Motor neuron (in vitro differentiated cells): Measurements from ENCODE around the gene TMEM238. TPM values are rescaled to one million over a fixed set of nuclear protein-coding genes. Genes with fewer than 3 reads are reported as not detected.
A peak's percentile ranks its signal among the peaks of the same experiment; 100 is the strongest.

Experiments used
- ATAC-seq, 8 experiments: fragments of 200-7000 bp; cut with Tn5 transposase; replicated peaks in 6 of 8; 2 replicates each; pipeline ENCODE4 v1.8.0; 2021; ENCODE audit warnings: mild to moderate bottlenecking in 8 of 8, moderate library complexity in 8 of 8
- H3K27ac ChIP-seq, 2 donors: fragments of 250-450 bp; sonication (Bioruptor Pico); 2 replicates each; pipeline ENCODE4 v1.9.0; 2021; ENCODE audit warnings: antibody characterized with exemption in 2 of 2, mild to moderate bottlenecking in 2 of 2, moderate library complexity in 1 of 2
- H3K4me1 ChIP-seq, 2 donors: fragments of 250-450 bp; sonication (Bioruptor Pico); replicated peaks in 1 of 2; 2 replicates each; pipeline ENCODE4 v1.6.1; 2021; ENCODE audit warnings: antibody characterized with exemption in 2 of 2, mild to moderate bottlenecking in 2 of 2, moderate library complexity in 1 of 2
- H3K4me3 ChIP-seq, 5 donors: fragments of 250-450 bp; sonication (Bioruptor Pico); 2 replicates each; pipeline ENCODE4 v1.9.0; 2021; ENCODE audit warnings: antibody characterized with exemption in 5 of 5, mild to moderate bottlenecking in 5 of 5, moderate library complexity in 4 of 5
- WGBS, 10 experiments: fragments of 450-650 bp; shearing (Covaris generic); methylation state at CpG; one replicate each; pipeline ENCODE4 v1.0.0; 2022; 5-methylcytosine and 5-hydroxymethylcytosine counted together
- in situ Hi-C, 9 experiments: fragments of 400-800 bp; cut with MboI; loops; one replicate each; pipeline ENCODE4 v1.15.0; 2021; ENCODE audit warnings: low sequenced_read_pairs in 9 of 9, low pct_unique_long_range_greater_than_20kb in 2 of 9; ENCODE audit not compliant: unreplicated experiment in 9 of 9
- total RNA-seq, 8 experiments: library from RNA; unstranded; fragments of 300-600 nt; gene quantifications; 2 replicates each; pipeline versions ENCODE4 v1.2.3 to v1.2.4, GENCODE V29; 2022

The TMEM238 gene
- total RNA-seq, 8 experiments from 2014 or later, result 0.23 to 0.40 (median 0.25) TPM; not detected in 5

GRCh38 chr19:55384920-55385723, 1.0 kb upstream of the TMEM238 start:
- WGBS, 10 experiments, result 0 to 41% (median 5%) methylated on average over 1 to 28 of the region's 34 CpGs; no CpG with 5 or more reads in 1 of the 10 experiments
- H3K27ac ChIP-seq, result peak overlapping the region; percentile 50 to 86
- peak; percentile 72 to 88 (median 82) for ATAC-seq
- H3K4me1 ChIP-seq, result peaks cover 30 to 47% of the 10 kb centered on the region in 2 donors
- in situ Hi-C loops, result no loop called here
- peak overlapping the region; percentile 68 to 89 (median 76) for H3K4me3 ChIP-seq

DNA sequence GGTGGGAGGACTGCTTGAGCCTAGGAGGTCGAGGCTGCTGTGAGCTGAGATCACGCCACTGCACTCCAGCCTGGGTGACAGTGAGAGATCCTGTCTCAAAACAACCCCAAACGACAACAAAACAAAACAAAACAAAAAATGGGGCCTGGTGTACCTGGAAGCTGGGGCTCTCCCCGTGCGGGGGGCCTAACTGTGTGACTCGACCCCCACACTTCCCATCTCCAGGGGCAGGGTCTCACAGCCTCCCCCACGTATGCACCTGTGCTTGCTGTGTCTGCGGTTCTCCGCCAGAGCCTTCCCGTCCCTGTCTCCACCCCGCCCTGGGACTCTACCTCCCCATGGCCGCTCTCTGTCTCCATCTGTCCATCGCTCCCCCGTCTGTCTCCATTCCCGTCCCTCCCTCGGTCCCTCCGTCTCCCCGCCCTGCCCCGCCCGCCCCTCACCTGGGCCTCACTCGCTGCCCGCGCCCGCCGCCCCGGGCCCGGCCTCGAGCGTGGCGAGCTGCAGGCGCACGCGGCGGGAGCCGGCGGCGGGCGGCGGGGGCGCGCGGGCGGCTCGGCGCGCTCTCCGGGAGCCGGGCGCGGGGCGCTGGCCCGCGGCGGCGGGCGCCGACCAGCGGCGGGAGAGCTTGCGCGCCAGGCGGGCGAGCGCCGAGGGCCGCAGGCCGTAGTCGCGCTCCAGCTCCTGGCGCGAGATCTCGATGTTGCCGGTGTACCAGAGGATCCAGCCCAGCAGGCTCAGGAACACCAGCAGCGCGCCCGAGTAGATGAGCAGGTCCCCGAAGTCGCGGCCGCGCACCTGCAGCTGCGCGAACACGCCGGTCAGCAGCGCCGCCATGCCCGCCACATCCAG, 587 bp downstream of the TMEM238 start:
- Histone ChIP-seq H3K4me1 (peaks cover 36 to 51% of the 10 kb centered on the region in 2 donors), H3K4me3 (peak overlapping the region; percentile 19 to 39 (median 31)), H3K27ac (peak overlapping the region; percentile 63 to 71)
- WGBS, 10 experiments, result 0 to 60% (median 33%) methylated on average over 1 to 8 of the region's 88 CpGs; no CpG with 5 or more reads in 7 of the 10 experiments
- peak; percentile 9 to 49 (median 30) for ATAC-seq
- in situ Hi-C loops, result no loop called here

- no peak overlapping the region for H3K4me3 ChIP-seq
- no peak overlapping the region for H3K27ac ChIP-seq
- peaks cover 36 to 50% of the 10 kb centered on the region in 2 donors for H3K4me1 ChIP-seq
- WGBS, 10 experiments, result 70 to 100% (median 100%) methylated on average over 1 to 2 of the region's 3 CpGs; no CpG with 5 or more reads in 7 of the 10 experiments
- in situ Hi-C loops, result no loop called here
- no peak for ATAC-seq
Measured at GRCh38 chr19:55382522-55383054, 1.5 kb downstream of the TMEM238 start.

DNA sequence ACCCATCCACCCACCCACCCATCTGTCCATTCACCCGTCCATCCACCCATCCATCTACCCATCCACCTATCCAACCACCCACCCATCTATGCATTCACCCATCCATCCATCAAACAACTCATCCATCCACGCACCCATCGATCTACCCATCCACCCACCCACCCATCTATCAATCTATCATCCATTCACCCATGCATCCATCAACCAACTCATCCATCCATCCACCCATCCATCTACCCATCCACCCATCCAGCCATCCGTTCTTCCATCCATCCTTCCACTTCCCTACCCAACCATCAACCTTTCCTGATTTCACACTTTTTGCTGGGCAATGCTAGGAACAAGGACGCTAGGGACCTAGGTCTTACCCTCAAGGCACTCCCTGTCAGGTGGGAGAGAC, 2.1 kb downstream of the TMEM238 start:
- Histone ChIP-seq H3K27ac (no peak overlapping the region), H3K4me3 (no peak overlapping the region), H3K4me1 (peaks cover 33 to 48% of the 10 kb centered on the region in 2 donors)
- in situ Hi-C loops, result no loop called here
- ATAC-seq, result no peak
- 89 to 100% (median 100%) methylated on average over 1 to 4 of the region's 5 CpGs; no CpG with 5 or more reads in 2 of the 10 experiments for WGBS, 10 experiments

DNA sequence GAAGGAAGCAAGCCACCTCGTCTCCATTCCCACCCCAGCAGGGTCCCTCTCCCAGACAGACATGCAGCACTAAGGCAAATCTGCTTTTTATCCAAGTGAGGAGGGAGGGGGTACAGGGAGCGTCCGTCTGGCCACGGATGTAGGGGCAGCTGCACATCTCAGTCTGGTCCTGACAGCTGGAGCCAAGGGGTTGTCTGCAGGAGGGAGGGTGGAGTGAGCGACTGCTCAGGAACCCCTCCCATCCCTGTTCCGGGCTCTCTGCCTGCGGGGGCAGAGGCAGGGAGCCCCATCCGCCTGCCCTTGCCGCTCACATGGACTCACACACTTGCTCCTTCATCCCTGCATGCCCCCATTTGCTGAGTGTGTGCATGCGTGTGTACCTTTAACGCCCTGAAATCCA, 4.9 kb downstream of the TMEM238 start:
- 0 to 64% (median 53%) methylated on average over 1 to 7 of the region's 11 CpGs; no CpG with 5 or more reads in 4 of the 10 experiments for WGBS, 10 experiments
- no peak overlapping the region for H3K4me3 ChIP-seq
- peaks cover 34 to 48% of the 10 kb centered on the region in 2 donors for H3K4me1 ChIP-seq
- no peak overlapping the region for H3K27ac ChIP-seq
- no peak for ATAC-seq
- in situ Hi-C loops, result no loop called here

DNA sequence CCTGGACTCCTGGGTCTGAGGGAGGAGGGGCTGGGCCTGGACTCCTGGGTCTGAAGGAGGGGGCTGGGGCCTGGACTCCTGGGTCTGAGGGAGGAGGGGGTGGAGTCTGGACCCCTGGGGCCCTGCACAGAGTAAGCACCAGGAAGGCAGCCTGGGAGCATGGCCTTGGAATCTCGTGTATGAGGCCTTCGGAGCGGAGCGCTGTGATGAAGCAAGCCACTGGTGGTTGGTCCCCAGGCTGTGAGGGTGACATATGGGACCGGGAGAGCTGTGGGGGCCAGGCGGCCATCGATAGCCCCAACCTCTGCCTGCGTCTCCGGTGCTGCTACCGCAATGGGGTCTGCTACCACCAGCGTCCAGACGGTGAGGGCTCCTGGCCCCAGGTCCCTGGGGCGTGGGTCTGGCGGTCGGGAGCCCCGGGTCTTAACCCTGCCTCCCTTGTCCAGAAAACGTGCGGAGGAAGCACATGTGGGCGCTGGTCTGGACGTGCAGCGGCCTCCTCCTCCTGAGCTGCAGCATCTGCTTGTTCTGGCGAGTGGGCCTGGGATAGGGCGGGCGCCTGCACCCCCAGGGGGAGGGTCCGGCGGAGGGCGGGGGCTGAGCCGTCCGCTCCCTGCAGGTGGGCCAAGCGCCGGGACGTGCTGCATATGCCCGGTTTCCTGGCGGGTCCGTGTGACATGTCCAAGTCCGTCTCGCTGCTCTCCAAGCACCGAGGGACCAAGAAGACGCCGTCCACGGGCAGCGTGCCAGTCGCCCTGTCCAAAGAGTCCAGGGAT, 6.5 kb downstream of the TMEM238 start:
- H3K4me3 ChIP-seq, result no peak overlapping the region
- in situ Hi-C loops, result no loop called here
- H3K4me1 ChIP-seq, result peaks cover 33 to 51% of the 10 kb centered on the region in 2 donors
- no peak overlapping the region for H3K27ac ChIP-seq
- WGBS, 10 experiments, result 13 to 57% methylated on average over 3 to 14 of the region's 43 CpGs; no CpG with 5 or more reads in 8 of the 10 experiments
- ATAC-seq, result peak in 7 of 8 experiments; percentile 6 to 26 (median 23)

DNA sequence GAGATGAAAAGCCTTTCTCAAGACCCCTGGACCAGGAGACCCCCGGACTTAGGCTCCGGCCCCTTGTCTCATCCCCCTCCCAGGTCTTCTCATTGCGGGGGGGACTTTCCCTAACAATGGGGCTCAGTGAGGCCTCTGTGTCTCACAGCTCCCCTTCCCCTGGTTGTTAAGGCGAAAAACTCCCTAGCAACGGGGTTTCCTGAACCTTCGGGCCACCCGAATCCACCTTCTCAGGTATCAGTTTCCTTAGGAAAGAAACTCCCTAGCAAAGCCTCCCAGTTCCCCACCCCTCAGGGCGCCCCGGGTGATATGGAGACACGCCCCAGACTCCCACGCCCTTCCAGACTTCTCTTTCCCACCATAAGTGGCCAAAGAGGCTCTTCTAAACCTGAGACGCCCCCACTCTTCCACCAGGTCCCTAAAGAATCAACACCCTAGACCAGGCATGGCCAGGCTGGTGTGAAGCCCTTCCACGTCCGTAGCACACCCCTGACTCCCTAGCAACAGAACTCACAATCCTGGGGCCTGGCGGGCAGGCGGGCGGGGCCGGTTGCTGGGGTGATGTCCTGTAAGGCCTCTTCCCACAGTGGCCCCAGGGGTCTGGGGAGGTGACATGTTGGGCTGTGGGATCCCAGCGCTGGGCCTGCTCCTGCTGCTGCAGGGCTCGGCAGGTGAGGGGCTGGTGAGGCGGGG, 7.7 kb downstream of the TMEM238 start, which contains the start of gene TMEM190:
Gene TMEM190, plus strand, starts transcription at position 586 of the 693 bp plus-strand sequence. Its CDS starts 28 bp downstream, at position 614.
- ATAC-seq, result peak; percentile 62 to 81 (median 72)
- in situ Hi-C loops, result no loop called here
- H3K4me1 ChIP-seq, result peaks cover 36 to 55% of the 10 kb centered on the region in 2 donors
- H3K4me3 ChIP-seq, result no peak within 1 kb of the TSS
- 33 to 71% (median 55%) methylated on average over 2 to 7 of the region's 21 CpGs; no CpG with 5 or more reads in 6 of the 10 experiments for WGBS, 10 experiments
- peak within 1 kb of the TSS in 1 of 2 donors; percentile 65 for H3K27ac ChIP-seq

- Histone ChIP-seq H3K27ac (peak overlapping the region in 1 of 2 donors; percentile 12), H3K4me3 (no peak overlapping the region), H3K4me1 (peaks cover 40 to 67% of the 10 kb centered on the region in 2 donors)
- 0 to 61% (median 28%) methylated on average over 1 to 4 of the region's 31 CpGs; no CpG with 5 or more reads in 5 of the 10 experiments for WGBS, 10 experiments
- no peak for ATAC-seq
- in situ Hi-C loops, result no loop called here
Measured at GRCh38 chr19:55373993-55374757, 9.9 kb downstream of the TMEM238 start.

DNA sequence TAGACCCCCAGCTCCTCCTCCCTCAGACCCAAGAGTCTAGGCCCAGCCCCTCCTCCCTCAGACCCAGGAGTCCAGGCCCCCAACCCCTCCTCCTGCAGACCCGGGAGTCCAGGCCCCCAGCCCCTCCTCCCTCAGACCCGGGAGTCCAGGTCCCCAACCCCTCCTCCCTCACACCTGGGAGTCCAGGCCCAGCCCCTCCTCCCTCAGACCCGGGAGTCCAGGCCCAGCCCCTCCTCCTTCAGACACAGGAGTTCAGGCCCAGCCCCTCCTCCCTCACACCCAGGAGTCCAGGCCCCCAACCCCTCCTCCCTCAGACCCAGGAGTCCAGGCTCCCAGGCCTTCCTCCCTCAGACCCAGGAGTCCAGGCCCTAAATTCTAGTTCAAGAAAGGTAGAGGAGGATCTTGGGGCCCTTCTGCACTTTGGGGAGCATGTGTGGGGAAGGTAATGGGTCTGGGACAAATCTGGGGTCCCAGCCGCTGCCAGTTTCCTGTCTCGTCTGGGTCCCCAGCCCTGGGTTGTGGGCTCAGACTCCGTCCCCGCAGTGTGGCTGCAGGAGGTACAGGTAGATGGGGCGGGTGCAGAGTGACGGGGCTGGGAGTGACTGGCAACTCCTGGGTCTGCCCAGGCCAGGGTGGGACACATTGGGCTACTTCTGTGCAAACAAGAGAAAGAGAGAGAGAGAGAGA, 10.6 kb downstream of the TMEM238 start:
- in situ Hi-C loops, result no loop called here

DNA sequence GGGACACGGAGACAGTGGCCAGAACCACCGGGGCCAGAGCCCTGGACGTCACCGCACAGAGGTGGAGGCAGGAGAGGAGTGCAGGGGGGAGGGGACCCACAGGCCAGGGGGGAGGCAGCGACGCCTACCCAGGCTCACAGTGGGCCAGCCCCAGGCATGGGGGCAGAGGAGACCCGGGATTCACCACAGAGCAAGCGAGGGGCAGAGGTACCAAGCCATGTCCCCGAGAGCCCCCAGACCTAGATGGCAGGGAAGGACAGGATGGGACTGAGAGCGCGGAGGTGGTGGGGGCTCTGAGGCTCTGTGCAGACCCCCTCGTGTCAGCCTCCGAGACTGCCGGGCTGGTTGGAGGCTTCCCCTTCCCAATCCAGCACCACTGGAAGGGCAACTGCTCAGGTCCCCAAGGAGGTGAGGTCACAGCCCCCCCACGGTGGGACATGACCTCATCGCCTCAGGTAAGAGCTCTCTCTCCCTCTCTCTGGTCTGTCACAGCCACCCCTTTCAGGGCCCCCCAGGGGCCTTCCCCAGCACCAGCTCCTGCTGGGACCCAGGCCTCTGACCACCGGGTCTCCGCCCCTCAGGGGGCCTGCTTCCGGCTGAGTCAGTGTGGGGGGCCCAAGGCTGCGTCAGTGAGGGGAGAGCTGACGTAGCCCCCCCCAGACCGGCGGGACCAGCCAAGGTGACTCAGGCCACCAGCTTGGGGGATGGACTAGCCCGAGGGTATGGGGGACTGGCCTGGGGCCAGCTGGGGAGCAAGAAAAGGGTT, 11.6 kb downstream of the TMEM238 start:
- WGBS, 10 experiments, result 36% methylated on average over 6 of the region's 24 CpGs; no CpG with 5 or more reads in 9 of the 10 experiments
- peak in 5 of 8 experiments; percentile 23 to 51 (median 38) for ATAC-seq
- Histone ChIP-seq H3K4me1 (peaks cover 29 to 60% of the 10 kb centered on the region in 2 donors), H3K4me3 (no peak overlapping the region), H3K27ac (no peak overlapping the region)
- in situ Hi-C loops, result no loop called here

More for the DNA sequence above, 10.6 kb downstream of the TMEM238 start:
- Histone ChIP-seq H3K4me3 (no peak overlapping the region), H3K4me1 (peaks cover 34 to 67% of the 10 kb centered on the region in 2 donors), H3K27ac (no peak overlapping the region)
- 70 to 100% (median 83%) methylated on average over 1 to 2 of the region's 9 CpGs; no CpG with 5 or more reads in 6 of the 10 experiments for WGBS, 10 experiments
- ATAC-seq, result no peak
